NCI-H2107 (cell line): ENCODE data around the gene NT5C2.

ENCODE experiments used
- DNase-seq: peaks from one replicate; lab custom pipeline; 2025; lab: John Stamatoyannopoulos, UW

NT5C2 gene

DNA sequence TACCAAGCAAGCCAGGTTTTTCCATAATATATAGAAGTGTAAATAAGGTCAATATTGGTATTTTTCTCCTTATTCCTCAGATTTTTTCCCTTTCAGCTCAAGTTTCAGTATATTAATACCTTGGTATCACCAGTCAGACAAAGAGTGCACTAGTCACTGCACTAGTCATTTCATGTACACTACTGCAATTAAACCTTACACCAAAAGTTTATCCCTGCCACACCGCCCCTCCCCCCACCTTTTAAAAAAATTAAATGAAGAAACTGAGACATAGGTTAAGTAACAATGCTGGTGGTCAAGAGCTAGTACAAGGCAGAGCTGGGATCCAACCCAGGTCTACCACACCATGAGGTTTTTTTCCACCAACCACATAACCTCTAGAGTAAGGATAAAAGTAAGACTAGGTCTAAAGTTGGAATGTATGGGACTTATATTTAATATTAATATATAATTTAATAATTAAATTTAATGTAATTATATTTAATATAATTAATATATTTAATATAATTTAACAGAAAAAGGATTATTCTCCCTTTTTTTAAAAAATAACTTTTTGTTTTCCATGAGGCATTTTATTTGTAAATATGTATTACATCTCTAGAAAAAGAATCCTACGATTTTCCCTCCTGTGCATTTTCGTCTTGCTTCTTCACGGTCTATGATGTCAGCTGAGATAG lies 68.5 kb downstream of the NT5C2 start:
- DNase-seq, result no peak

DNA sequence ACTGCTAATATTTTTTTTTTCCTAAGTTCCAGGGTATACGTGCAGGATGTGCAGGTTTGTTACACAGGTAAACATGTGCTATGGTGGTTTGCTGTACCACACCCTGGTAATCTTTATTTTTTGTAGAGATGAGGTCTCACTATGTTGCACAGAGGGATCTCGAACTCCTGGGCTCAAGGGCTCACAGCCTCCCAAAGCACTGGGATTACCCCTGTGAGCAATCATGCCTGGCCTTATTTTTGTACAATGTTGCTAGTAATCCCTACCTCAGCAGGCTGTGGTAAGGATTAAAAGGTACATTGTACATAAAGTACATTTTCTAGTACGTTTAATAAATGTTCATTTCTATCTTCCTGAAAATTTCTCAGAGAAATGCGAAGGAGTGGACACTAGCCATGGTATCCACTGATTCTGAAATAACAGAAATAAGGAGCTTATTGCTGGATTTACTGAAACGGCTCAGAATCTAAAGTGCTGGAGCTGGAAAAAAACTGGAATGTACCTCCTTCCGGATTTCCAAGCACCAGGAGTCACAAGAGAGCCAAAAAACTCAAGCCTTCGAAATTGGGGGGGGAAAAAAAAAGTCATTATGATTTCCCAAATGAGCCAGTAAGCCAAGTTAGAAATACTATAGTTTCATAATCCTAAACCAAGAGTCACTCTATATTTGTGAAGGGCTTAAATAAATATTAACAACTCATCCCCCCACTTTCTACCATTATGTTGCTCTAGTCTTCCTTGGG lies 69.6 kb downstream of the NT5C2 start:
- DNase-seq, result no peak

DNA sequence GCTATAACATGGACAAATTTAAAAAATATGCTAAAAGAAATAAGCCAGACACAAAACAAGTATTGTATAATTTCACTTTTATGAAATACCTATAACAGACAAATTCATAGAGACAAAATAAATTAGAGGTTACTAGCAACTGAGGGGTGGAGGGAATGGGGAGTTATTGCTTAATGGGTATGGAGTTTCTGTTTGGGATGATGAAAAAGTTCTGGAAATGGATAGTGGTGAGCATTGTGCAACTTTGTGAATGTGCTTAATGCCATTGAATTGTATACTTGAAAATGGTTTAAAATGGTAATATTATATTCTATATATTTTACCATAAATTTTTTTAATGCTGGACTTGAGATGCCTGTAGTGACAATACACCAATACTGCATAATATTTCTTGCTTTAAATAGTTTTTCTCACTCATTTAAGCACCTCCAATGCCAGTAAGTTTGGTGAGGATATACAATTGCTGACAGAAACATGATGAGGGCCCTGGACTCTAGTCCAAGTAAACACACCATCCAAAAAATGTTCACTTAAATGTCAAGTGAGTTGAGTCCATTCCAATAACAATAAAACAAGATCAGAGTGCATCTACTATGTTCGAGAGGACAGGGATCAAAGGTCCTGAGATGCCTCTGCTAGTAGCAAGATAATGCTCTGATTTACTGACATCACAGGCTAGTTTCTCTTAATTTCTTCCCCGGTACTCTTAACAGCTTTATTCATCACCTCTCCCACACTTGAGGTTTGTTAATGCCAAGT lies 71.9 kb downstream of the NT5C2 start:
- DNase-seq, result no peak

DNA sequence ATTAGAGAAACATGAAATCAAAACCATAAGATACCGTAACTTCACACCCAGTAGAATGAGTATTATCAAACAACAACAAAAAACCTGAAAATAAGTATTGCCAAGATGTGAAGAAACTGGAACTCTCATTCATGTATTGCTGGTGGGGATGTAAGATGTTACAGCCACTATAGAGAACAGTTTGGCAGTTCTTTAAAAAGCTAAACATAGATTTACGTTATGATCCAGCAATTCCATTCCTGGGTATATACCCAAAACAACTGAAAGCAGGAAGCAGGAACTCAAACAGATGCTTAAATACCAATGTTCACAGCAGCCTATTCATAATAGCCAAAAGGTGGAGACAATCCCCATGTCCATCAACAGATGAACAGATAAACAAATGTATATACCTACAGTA lies 72.5 kb downstream of the NT5C2 start:
- DNase-seq, result no peak

DNA sequence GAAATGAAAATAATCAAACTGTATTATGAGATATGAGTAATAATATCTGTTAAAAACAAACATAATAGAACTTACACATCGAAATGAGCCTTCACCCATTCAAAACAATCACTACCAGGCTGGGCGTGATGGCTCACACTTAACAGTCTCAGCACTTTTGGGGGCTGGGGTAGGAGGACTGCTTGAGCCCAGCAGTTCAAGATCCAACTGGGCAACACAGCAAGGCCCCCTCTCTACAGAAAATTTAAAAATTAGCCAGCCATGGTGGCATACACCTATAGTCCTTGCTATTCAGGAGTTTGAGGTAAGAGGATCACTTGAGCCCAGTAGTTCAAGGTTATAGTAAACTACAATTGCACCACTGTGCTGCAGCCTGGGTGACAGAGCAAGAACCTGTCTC lies 75.8 kb downstream of the NT5C2 start:
- DNase-seq, result no peak

DNA sequence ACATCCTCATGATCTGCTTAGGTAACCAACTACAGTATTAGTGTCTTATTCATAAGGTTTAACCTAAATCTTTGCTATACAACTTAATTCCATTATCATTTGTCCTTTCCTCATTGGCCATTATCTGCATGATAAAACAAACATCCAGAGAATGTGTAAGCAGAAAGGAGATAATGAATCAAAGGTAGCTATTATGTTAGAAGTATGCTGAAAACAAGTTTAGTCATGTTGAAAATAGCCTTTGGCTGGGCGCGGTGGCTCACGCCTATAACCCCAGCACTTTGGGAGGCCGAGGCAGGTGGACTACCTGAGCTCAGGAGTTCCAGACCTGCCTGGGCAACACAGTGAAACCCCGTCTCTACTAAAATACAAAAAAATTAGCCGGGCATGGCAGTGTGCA lies 78.2 kb downstream of the NT5C2 start:
- no peak for DNase-seq

DNA sequence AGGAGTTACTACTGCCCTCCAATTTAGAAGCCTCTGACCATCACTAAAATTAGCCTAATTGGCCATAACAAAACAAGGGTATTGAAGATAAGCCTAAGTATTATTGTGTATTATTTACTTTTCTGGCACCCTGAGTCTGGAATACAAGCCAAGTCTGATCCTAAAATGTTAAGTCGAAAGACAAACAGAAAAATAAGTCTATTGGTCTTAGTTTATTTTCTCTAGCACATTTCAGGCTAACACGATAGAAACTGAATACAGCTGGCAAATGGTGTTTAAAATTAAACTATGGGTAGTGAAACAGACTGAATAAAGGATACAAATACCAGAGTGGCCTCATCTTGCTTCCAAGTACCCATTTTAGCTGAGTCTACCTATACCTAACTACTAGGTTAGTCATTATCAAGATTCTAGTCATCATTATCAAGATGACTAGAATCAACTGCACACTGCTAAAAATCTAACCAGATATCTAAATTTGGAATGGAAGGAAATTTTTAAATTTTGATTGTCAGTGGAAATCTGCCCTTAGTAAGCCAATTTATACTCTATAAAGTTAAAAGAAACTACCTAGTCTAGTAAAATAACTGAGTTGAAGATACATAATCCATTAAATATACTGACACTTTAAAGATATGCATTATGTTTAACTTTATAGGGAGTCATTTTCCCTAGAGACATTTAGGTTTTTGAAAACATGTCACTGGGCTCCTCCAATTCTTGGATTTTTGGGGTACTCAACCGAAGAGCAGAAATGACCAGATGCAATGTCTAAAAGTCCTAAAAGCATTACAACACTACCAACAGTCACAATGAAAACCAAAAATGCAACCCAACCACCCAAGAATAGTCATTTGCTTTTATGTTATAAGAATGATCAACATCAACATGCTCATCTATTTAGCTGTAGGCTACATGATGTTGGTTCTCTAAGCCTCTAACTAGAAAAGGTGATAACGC lies 80.9 kb downstream of the NT5C2 start:
- no peak for DNase-seq

DNA sequence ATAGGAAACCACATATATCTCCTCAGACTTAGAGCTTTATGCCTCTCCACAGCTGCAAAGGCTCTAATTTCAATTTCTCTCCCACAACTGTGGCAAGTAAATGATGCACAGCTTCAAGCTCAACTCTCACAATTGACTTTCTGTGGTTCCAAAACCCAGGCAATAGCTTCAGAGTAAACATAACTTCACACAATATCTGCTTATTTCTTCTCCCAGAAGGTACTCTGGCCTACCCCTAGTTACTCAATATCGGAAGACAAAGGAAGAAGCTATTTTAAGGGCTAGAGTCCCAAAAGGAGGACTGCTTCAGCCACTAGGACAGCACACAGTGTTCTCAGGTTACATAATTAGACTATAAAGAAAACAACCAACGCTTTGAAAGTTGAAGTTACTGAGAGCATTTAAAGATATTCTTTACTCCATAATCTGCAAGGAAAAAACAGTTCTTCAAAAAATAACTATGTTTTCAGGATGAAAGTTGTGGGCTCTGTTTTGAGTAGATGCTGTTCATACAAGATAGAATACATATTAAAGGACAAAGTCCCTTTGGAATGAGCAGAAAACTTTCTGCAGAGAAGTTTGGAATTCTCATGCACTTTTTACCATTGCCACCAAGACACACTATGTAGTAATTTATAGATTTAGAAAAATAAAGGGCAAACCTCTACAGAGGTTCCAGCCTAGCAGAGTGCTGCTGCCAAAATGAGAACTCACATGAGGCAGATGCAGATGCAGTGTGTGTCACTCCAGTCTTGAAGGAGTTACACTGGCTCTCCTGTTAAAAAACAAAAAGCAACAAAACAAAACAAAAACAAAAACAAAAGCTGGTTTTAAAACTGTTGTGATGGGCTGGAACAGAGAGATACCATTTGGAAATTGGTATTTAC lies 81.8 kb downstream of the NT5C2 start:
- no peak for DNase-seq

DNA sequence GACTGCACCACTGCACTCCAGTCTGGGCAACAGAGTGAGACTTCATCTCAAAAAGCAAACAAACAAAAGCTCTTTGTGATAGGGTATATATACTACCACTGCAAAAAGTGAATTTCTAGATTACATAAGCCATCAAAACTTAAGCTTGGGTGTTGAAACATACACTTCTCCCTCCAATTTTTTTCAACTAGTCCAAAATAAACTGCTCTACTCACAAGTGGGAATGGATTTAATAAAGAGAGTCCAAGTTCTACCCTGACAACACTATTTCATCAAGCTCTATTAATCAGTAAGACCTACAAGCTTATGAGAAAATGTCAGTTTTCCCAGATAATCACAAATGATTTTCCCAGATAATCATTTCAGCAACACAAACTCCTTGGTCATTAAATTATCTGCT lies 82.7 kb downstream of the NT5C2 start:
- no peak for DNase-seq

DNA sequence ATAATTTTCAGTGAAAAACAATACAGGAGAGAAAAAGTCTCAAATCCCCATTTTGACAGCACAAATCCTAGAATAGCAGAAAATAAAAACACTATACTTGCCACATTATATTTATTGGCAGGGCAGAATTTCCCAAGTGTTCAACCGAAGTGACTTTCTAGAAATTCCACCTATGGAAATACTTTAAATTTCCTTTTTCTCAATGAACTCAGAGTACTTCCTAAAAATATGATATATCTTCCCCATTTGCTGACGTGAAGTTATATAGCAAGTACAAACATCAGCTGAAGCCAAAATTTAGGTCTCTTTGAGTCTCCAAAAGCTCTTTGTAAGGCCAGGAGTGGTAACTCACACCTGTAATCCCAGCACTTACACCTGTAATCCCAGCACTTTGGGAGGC lies 83.3 kb downstream of the NT5C2 start:
- no peak for DNase-seq

DNA sequence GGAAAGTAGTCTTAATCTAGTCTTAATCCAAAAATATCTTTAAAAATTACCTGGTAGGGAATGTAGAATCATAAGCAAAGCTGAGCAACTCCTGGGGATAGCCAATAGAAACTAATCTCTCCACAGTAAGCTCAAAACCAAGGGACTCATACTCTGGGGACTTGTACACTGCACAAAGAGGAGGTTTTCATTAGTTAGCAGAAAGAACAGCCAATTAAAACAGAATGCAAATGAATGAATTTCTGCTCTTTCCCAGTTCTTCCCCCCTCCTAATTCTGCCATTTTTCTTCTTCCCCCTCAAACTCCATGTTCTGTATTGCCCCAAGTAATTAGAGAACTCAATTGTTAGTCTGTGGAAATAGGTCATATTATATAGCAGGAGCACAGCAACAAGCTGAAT lies 86.5 kb downstream of the NT5C2 start:
- DNase-seq, result no peak

DNA sequence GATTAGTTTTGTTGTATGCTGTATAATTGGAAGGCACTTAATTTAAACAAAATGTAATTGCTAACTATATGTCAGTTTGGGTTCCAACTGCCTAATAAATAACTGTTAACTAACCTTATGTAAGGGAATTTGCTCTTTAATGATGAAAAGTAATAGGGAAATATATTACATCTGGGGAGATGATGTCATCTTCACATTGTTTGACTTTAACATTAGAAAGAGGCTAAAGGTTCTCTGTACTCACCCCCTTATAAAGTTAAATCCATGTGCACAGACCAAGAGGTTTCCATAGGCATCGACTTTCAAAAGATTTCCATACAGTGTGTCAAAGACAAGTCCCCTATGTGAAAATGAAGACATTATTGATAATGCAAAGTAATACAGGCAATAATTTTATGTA lies 87.6 kb downstream of the NT5C2 start:
- no peak for DNase-seq

DNA sequence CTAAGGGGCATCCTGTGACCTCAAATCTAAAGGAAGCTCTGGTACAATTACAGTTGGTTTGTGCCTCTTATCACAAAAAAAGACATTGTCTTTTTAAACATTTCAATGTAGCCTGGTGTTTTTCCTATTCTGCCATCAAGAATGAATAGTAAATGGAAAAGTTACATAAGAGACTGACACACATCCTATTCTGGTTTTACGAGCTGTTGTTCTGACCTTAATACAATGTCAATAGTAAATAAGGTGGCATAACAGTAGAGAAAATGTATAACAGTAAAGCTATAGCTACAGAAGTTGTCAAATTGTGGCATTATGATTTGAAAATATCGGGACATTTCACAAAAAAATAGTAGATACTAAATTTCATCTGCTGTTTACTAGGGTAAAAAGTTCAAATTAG lies 88.4 kb downstream of the NT5C2 start:
- no peak for DNase-seq

DNA sequence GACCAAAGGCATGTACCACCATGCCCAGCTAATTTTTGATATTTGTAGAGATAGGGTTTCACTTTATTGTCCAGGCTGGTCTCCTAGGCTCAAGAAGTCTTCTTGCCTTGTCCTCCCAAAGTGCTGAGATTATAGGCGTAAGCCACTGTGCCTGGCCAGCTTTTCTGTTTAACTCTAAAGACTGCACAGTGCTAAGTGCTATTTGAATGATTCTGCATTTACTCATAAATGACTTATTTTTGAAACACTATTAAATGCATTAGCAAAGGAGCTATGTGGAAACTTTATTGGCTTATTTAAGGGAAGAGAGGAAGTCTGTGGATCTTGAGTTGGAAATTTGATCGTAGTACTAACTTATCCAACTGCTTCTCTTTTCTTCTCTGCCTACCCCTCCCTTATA lies 89.1 kb downstream of the NT5C2 start:
- DNase-seq, result no peak

DNA sequence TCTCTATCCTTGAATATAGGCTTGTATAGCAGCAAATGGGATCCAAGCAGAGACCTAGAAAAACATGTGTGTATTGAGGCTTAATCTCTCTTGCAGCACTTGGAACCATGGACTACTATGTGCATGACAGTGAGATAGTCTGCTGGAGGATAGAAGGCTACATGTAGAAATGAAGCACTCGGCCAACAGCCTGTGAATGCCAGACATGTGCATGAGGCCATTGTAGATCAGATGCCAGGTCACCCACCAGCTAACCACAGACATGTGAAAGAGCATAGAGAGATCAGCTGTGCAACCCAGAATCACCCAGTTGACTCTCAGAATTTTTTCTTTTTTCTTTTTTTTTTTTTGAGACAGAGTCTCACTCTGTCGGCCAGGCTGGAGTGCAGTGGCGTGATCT lies 90.9 kb downstream of the NT5C2 start:
- no peak for DNase-seq

DNA sequence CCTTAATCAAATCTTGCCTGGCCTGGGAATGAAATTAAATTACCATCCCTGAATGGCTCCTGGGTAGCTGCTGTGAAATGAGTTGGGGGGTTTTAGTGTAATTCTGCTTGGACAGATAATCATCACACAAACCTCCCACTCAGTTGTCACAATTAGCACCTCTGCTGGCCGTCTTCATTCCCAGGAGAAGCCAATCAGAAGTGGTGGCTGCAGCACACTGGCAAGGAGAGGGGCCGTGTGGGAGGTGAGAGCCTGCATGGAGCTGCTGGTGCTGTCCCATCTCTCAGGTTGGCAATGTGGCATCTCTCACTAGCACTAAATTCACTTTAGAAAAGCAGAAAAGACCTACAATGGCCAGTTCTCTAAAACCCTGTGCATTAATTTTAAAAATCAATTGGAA lies 92.5 kb downstream of the NT5C2 start:
- DNase-seq, result no peak

DNA sequence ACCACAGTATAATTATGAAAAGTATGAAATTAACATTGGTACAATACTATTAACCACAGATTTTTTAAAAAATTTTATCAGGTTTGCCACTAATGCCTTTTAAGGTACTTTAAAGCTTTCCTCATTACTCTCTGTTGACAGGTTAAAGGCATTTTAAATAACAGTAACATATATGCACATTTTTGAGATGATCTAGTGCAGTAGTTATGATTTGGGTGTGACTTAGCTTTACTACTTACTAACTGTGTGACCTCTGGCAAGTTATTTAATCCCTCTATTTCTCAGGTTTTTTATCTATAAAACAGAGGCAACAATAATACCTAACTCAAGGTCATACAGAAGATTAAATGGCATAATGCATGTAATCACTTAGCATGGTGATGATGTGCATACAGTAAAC lies 94.8 kb downstream of the NT5C2 start:
- no peak for DNase-seq

DNA sequence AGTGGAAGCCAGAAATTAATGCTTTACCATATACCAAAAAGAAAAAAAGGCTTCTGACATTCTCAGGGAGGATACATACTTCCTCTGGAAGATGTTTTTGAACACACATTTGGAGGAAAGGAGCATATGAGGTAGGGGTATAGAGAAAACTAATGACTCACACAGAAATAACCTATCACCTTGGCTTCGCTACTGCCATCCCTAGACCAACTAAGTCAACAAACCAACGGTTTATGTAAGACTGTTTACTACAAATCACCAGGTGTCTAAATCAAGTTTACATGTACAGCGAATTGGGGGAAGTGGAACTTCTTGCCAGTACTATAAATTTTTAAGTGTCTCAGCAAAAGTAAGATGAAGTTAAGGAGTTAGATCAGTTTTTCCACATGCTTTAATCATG lies 96.9 kb downstream of the NT5C2 start:
- DNase-seq, result no peak

DNA sequence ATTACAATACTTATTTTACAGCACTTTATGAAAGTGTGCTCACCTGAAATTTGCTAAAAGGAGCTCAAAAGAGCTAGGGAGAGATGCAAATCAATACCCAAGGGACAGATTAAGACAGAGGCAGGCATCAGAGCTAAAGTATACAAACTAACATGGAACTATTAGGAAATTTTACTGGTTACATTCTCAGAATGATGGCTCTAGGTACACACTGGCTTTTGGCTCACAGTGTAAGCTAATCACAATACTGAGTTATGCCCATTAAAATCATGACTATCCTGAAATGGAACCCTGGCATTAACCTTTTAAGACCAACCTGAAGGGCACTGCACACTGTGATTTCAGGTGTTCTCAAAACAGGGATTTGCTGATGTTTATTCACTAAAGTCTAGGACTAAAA lies 98.1 kb downstream of the NT5C2 start:
- DNase-seq, result no peak

DNA sequence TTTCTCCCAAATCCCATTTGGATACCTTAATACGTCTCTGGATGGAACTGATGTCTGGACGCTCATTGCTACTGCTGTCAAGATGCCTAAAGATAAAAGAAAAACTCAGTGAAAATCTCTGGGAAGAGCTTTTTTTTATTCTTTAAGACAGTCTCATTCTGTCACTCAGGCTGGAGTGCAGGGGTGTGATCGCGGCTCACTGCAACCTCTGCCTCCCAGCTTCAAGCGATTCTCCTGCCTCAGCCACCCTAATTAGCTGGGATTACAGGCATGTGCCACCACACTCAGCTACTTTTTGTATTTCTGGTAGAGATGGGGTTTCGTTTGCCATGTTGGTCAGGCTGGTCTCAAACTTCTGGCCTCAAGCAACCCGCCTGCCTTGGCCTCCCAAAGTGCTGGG lies 102.2 kb downstream of the NT5C2 start:
- no peak for DNase-seq

DNA sequence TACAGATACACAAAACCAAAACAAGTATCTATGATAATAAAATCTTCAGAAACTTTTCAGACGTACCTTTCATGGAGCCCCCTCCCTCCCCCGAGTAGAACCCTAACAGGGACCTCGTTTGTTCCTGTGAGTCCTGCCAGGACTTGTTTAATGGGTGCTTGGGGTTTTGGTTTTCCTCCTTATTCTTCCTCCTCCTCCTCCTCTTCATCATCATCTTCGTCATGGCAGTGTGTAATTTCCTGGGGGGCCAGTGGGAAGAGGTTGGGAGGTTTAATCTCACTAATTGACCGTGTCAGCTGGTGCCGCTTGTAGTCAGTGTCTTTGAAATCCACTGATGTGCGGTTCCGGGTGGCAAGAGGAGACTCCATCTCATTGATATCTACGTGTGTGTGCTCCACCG lies 103.6 kb downstream of the NT5C2 start:
- DNase-seq, result no peak
